Thyroid gland (tissue), 4 donors: ENCODE data around the gene FEV. TPM values are rescaled to one million over a fixed set of nuclear protein-coding genes. Genes with fewer than 3 reads are reported as not detected.

Experiments used
- DNase-seq, 2 donors: peaks; one replicate each; pipeline ENCODE4 v3.0.0-alpha.2; 2019
- H3K27ac ChIP-seq, 3 donors: fragments of 200-600 bp; sonication (generic); 1 replicate in 2 of 3; 2 replicates in 1 of 3; pipeline ENCODE4 v1.5.1; 2016 to 2019; ENCODE audit warnings: mild to moderate bottlenecking in 1 of 3, moderate library complexity in 1 of 3
- H3K27me3 ChIP-seq: fragments of 200-600 bp; sonication (generic); one replicate; pipeline ENCODE4 v1.5.1; 2019
- H3K36me3 ChIP-seq, 2 donors: fragments of 200-600 bp; sonication (generic); one replicate each; pipeline ENCODE4 v1.5.1; 2016 to 2019
- H3K4me1 ChIP-seq, 2 donors: fragments of 200-600 bp; sonication (generic); one replicate each; pipeline ENCODE4 v1.5.1; 2017 to 2019
- H3K4me3 ChIP-seq, 3 donors: fragments of 200-600 bp; sonication (generic); replicated peaks in 1 of 3; 1 replicate in 2 of 3; 2 replicates in 1 of 3; pipeline ENCODE4 v1.5.1; 2016; ENCODE audit warnings: mild to moderate bottlenecking in 1 of 3
- H3K9me3 ChIP-seq: fragments of 200-600 bp; sonication (generic); one replicate; pipeline ENCODE4 v1.5.1; 2017
- CTCF ChIP-seq, 6 experiments: fragments of 200-600 bp in 3 of 6; fragments of 450-650 bp in 3 of 6; sonication (generic) in 3 of 6; IDR thresholded peaks; one replicate each; pipeline ENCODE4 v1.5.1; 2016 to 2019; ENCODE audit warnings: antibody characterized with exemption in 6 of 6, mild to moderate bottlenecking in 2 of 6, inconsistent platforms in 1 of 6, moderate library complexity in 1 of 6
- POLR2A ChIP-seq, 2 donors: fragments of 450-650 bp; IDR thresholded peaks; one replicate each; pipeline ENCODE4 v1.6.1; 2017; ENCODE audit warnings: antibody characterized with exemption in 2 of 2, mild to moderate bottlenecking in 2 of 2, moderate library complexity in 1 of 2
- WGBS, 2 donors: methylation state at CpG; one replicate each; pipeline ENCODE4 v1.1.5; 2017; 5-methylcytosine and 5-hydroxymethylcytosine counted together
- intact Hi-C: fragments of 100-400 bp; cut with DNase I; formaldehyde crosslinking; loops from one replicate; pipeline ENCODE4 v1.15.1; 2023
- total RNA-seq, 4 donors: library from RNA; depleted of rRNA; stranded (reverse); fragments of >200 nt; gene quantifications; one replicate each; pipeline ENCODE4 v1.2.3, GENCODE V29; 2016

Gene FEV
- total RNA-seq, 4 donors from 2014 or later: not detected

DNA sequence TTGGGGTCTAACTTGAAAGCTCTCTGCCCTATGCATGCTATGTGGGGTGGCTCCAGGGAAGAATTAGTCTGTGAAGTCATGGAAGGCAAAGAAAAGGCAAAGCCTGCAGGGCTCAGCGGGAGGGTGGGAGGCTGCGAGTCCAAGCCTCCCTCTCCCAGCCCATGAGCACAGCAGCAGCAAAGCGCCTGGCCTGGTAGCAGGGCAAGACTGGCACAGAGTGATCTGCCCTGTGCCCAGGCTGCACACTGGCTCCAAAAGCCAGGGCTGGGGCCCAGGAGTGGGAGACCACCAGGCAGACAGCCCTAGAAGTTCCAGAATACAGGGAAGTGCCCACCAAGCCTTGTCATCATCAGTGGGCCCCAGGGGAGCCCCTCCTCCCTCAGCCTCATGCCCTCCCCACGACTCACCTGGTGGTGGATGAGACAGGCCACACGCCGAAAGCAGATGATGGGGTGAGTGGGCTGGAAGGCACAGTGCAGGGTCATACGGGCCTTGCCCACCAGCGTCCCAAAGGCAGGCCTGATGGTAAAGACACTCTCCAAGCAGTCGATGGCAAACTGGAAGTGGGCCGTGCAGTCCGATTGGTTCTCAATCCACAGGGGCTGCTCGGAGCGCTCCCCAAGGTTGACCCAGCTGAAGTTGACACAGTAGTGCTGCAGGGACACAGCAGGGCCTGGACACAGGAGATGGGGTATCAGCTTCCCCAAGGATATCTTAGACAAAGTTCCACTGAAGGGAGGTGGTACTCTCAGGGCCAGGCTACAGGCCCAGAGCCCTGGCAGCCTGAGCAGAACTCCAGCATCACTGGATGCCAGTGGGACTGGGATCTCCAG, 44.2 kb upstream of the FEV start:
- WGBS, 2 donors: 70 to 87% methylated on average over 9 of the region's 13 CpGs
- Histone ChIP-seq H3K36me3 (no peaks in the 10 kb centered on the region), H3K9me3 (no peaks in the 10 kb centered on the region), H3K27me3 (no peaks in the 10 kb centered on the region), H3K4me1 (no peaks in the 10 kb centered on the region), H3K27ac (no peak overlapping the region), H3K4me3 (no peak overlapping the region)
- no peak for TF ChIP-seq CTCF (IDR thresholded peaks at IDR 0.05)
- TF ChIP-seq POLR2A (IDR thresholded peaks at IDR 0.05): no peak
- DNase-seq: no peak
- intact Hi-C loops: no loop called here

DNA sequence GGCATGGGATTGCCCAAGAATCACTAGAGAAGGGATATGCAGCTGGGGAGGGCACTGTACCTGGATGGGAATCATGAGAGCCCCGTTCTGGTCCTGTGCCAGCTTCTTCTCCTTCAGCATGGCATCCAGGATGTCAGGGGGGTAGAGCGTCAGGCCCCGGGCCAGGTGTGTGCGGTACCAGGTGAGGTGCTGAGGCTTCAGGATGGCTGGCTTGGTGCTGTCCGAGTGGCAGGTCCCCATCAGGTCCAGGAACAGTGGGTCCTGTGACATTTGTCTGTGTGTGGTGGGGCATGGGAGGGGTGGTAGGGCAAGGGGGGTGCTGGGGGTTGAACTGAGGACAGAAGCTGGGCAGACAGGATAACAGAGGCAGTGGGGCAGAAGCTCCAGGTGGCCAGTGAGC, 43.2 kb upstream of the FEV start:
- Histone ChIP-seq H3K27ac (no peak overlapping the region), H3K27me3 (no peaks in the 10 kb centered on the region), H3K36me3 (no peaks in the 10 kb centered on the region), H3K4me1 (no peaks in the 10 kb centered on the region), H3K4me3 (no peak overlapping the region), H3K9me3 (no peaks in the 10 kb centered on the region)
- intact Hi-C loops: no loop called here
- TF ChIP-seq POLR2A (IDR thresholded peaks at IDR 0.05) (no peak), CTCF (IDR thresholded peaks at IDR 0.05) (no peak)
- WGBS, 2 donors: 78 to 88% methylated on average over 4 to 5 of the region's 5 CpGs
- no peak for DNase-seq

DNA sequence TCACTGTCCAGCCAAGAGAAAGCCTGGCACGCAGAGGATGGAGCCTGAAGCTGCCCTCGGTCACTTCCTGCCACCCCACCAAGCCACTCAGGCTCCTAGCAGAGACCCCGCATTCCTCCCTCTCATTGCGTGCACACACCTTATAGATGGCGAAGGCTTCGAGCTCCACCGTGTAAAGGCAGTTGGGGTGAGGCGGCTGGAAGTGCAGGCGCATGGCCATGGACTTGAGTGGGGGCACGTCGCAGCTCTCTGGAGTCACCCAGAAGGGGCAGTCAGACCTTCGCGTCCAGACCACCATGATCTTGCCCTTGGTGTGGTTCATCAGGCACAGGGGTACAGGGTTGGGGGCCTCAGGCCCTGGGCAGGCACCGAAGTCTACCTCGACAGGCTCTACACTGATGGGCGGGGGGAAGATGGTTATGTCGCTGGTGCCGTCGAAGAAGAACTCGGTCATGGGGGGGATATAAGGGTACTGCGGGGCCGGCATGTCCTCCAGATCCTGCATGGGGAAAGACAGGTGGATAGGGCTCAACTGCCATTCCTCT, 42.6 kb upstream of the FEV start:
- H3K9me3 ChIP-seq: no peaks in the 10 kb centered on the region
- H3K27me3 ChIP-seq: no peaks in the 10 kb centered on the region
- H3K4me1 ChIP-seq: no peaks in the 10 kb centered on the region
- H3K27ac ChIP-seq: no peak overlapping the region
- no peak for DNase-seq
- intact Hi-C loops: no loop called here
- TF ChIP-seq CTCF (IDR thresholded peaks at IDR 0.05) (no peak), POLR2A (IDR thresholded peaks at IDR 0.05) (no peak)
- no peak overlapping the region for H3K4me3 ChIP-seq
- WGBS, 2 donors: 91 to 94% methylated on average over 20 to 22 of the region's 22 CpGs
- no peaks in the 10 kb centered on the region for H3K36me3 ChIP-seq

GRCh38 chr2:219026946-219027345, 42.0 kb upstream of the FEV start:
- Histone ChIP-seq H3K36me3 (no peaks in the 10 kb centered on the region), H3K4me3 (no peak overlapping the region), H3K27ac (no peak overlapping the region), H3K9me3 (no peaks in the 10 kb centered on the region), H3K27me3 (no peaks in the 10 kb centered on the region), H3K4me1 (no peaks in the 10 kb centered on the region)
- no peak for TF ChIP-seq CTCF (IDR thresholded peaks at IDR 0.05)
- no peak for TF ChIP-seq POLR2A (IDR thresholded peaks at IDR 0.05)
- intact Hi-C loops: no loop called here
- no peak for DNase-seq
- WGBS, 2 donors: 80 to 92% methylated on average over 7 of the region's 7 CpGs
